Stimulated activated naive CD4-positive, alpha-beta T cell (primary cell): ENCODE measurements around the gene ELOA2.
"Not testable (repeated sequence)": the region's sequence is repeated elsewhere in the genome, so short reads cannot be mapped to it uniquely, and the experiment has no call there.

Experiments used
- DNase-seq, 6 experiments: peaks; one replicate each; lab custom pipeline; 2025; lab: John Stamatoyannopoulos, UW

ELOA2 gene

GRCh38 chr18:47035156-47035671 is at the start of gene ELOA2:
Gene ELOA2 (minus strand): TSS chr18:47035621. CDS start chr18:47035264, 357 bp downstream.
- DNase-seq, result no peak

- no peak for DNase-seq
These were observed 46.2 kb upstream of the ELOA2 start for GRCh38 chr18:47081578-47081977.

- no peak for DNase-seq
These were observed 45.5 kb upstream of the ELOA2 start for GRCh38 chr18:47080872-47081271.

GRCh38 chr18:47077111-47077510 is 41.7 kb upstream of the ELOA2 start:
- no peak for DNase-seq

GRCh38 chr18:47075098-47075883 is 39.9 kb upstream of the ELOA2 start:
- no peak for DNase-seq

- no peak for DNase-seq
These were observed 32.2 kb upstream of the ELOA2 start for GRCh38 chr18:47067648-47068047.

GRCh38 chr18:47063096-47063495 is 27.7 kb upstream of the ELOA2 start:
- DNase-seq, result no peak

GRCh38 chr18:47062471-47062870 is 27.1 kb upstream of the ELOA2 start:
- DNase-seq, result no peak

- no peak for DNase-seq
These were observed 18.9 kb upstream of the ELOA2 start for GRCh38 chr18:47054369-47054768.

- peak in 2 of 6 experiments; percentile 2 to 7 for DNase-seq
These were observed 15.0 kb upstream of the ELOA2 start for GRCh38 chr18:47050468-47050867.

GRCh38 chr18:47040982-47041381 is 5.6 kb upstream of the ELOA2 start:
- DNase-seq, result no peak

- DNase-seq, result no peak
These were observed 1.6 kb upstream of the ELOA2 start for GRCh38 chr18:47036927-47037578.

- no peak for DNase-seq
These were observed 965 bp upstream of the ELOA2 start for GRCh38 chr18:47036298-47036874.

- not testable (repeated sequence) for DNase-seq
These were observed 830 bp downstream of the ELOA2 start for GRCh38 chr18:47034591-47034990.

- DNase-seq, result no peak
These were observed 2.5 kb downstream of the ELOA2 start for GRCh38 chr18:47032945-47033344.

GRCh38 chr18:47030887-47031286 is 4.5 kb downstream of the ELOA2 start:
- not testable (repeated sequence) for DNase-seq

GRCh38 chr18:47029684-47030353 is 5.6 kb downstream of the ELOA2 start:
- not testable (repeated sequence) for DNase-seq

- DNase-seq, result not testable (repeated sequence)
These were observed 6.7 kb downstream of the ELOA2 start for GRCh38 chr18:47028738-47029137.

- DNase-seq, result not testable (repeated sequence)
These were observed 9.8 kb downstream of the ELOA2 start for GRCh38 chr18:47025557-47026174.

GRCh38 chr18:47023769-47024465 is 11.5 kb downstream of the ELOA2 start:
- not testable (repeated sequence) for DNase-seq

- DNase-seq, result not testable (repeated sequence)
These were observed 12.6 kb downstream of the ELOA2 start for GRCh38 chr18:47022821-47023220.
